Measurements from ENCODE around the gene ADORA2A.

DNA sequence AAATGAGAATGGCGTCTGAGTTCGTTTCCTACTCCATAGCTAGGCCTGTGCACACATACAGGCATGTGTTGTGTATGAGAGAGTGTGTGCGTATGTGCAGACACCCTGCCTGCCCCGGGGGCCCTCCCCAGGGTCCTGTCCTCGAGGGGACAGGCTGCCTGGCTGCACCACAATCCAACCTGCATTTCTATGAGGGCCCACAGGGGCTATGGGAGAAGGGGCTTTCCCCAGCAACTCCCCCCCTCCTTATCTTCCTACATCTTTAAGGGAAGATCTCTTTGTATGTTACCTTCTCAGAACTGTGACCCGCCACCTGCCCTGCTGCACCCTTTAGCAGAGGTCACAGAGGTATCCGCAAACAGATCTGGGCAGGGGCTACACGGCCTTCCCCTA, 14.9 kb downstream of the ADORA2A start:
- TF ChIP-seq, protein P1, sequence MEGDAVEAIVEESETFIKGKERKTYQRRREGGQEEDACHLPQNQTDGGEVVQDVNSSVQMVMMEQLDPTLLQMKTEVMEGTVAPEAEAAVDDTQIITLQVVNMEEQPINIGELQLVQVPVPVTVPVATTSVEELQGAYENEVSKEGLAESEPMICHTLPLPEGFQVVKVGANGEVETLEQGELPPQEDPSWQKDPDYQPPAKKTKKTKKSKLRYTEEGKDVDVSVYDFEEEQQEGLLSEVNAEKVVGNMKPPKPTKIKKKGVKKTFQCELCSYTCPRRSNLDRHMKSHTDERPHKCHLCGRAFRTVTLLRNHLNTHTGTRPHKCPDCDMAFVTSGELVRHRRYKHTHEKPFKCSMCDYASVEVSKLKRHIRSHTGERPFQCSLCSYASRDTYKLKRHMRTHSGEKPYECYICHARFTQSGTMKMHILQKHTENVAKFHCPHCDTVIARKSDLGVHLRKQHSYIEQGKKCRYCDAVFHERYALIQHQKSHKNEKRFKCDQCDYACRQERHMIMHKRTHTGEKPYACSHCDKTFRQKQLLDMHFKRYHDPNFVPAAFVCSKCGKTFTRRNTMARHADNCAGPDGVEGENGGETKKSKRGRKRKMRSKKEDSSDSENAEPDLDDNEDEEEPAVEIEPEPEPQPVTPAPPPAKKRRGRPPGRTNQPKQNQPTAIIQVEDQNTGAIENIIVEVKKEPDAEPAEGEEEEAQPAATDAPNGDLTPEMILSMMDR (IDR thresholded peaks at IDR 0.05; ENCODE audit: low read length): no peak
- TF ChIP-seq EZH2 (optimal IDR thresholded peaks at IDR 0.05; ENCODE audit: low read depth, low read length): no peak

Data from MM.1S (cell line).